ENCODE measurements around the gene GJC3.

- no peak for TF ChIP-seq CTCF (IDR thresholded peaks at IDR 0.05)
- TF ChIP-seq POLR2A (IDR thresholded peaks at IDR 0.05): no peak
These were observed 3.1 kb downstream of the GJC3 start for GRCh38 chr7:99926321-99926720.

All from Peyer's patch (tissue), 4 donors.